K562 (cell line): ENCODE data around the gene MARCHF5.

Experiments used
- BHLHE40 ChIP-seq: IDR thresholded peaks from 2 replicates; pipeline ENCODE4 v1.6.1; 2011; ENCODE audit warnings: low read length, improper control_type of control experiment
- CTCF ChIP-seq, 3 experiments: IDR thresholded peaks in 2 of 3; conservative IDR thresholded peaks in 1 of 3; 2 replicates each; pipeline ENCODE4 v1.5.1; 2011 to 2012; ENCODE audit warnings: low read length in 3 of 3, mild to moderate bottlenecking in 3 of 3, control low read depth in 2 of 3, improper control_type of control experiment in 1 of 3, inconsistent platforms in 1 of 3, low read depth in 1 of 3, mixed read lengths in 1 of 3, moderate library complexity in 1 of 3; ENCODE audit not compliant: insufficient read depth in 2 of 3
- GABPB1 ChIP-seq: sonication (generic); formaldehyde crosslinking; IDR thresholded peaks from 2 replicates; pipeline ENCODE4 v1.8.0; 2022; ENCODE audit warnings: mild to moderate bottlenecking, missing genetic modification reagents
- POLR2A ChIP-seq: fragments of 450-650 bp; conservative IDR thresholded peaks from 2 replicates; pipeline ENCODE4 v1.6.1; 2016
- PYGO2 ChIP-seq: fragments of 450-650 bp; IDR thresholded peaks from 2 replicates; pipeline ENCODE4 v1.6.1; 2016; ENCODE audit warnings: mild to moderate bottlenecking, missing genetic modification characterization, moderate library complexity, missing compliant biosample characterization
- TAF9B ChIP-seq: fragments of 450-650 bp; IDR thresholded peaks from 2 replicates; pipeline ENCODE4 v1.6.1; 2018; ENCODE audit warnings: mild to moderate bottlenecking; ENCODE audit not compliant: partially characterized antibody
- TCF15 ChIP-seq: fragments of 250-450 bp; sonication (Bioruptor Pico); IDR thresholded peaks from 2 replicates; pipeline ENCODE4 v1.8.0; 2022; ENCODE audit warnings: moderate library complexity, mild to moderate bottlenecking, inconsistent platforms
- TCF7L2 ChIP-seq: fragments of 150-350 bp; IDR thresholded peaks from 2 replicates; pipeline ENCODE4 v1.6.1; 2016; ENCODE audit warnings: low read depth, mild to moderate bottlenecking, low read length, moderate library complexity
- THRA ChIP-seq: fragments of 450-650 bp; IDR thresholded peaks from 2 replicates; pipeline ENCODE4 v1.6.1; 2017; ENCODE audit warnings: mild to moderate bottlenecking, moderate library complexity
- USF2 ChIP-seq: sonication (generic); formaldehyde crosslinking; IDR thresholded peaks from 2 replicates; pipeline ENCODE4 v1.5.0; 2020; ENCODE audit warnings: missing genetic modification reagents
- ZNF584 ChIP-seq: fragments of 200-800 bp; sonication (Bioruptor generic); IDR thresholded peaks from 2 replicates; pipeline ENCODE4 v1.6.1; 2016; ENCODE audit warnings: low read depth, mild to moderate bottlenecking, missing genetic modification characterization, missing compliant biosample characterization

GRCh38 chr10:92356041-92356440, 65.1 kb downstream of the MARCHF5 start:
- TF ChIP-seq POLR2A, result no peak
- TF ChIP-seq GABPB1 (CRISPR knock-in tag), result no peak
- TF ChIP-seq THRA, result no peak
- no peak for TF ChIP-seq PYGO2 (tag)
- TF ChIP-seq CTCF (IDR thresholded peaks at IDR 0.05 in 2 of 3, conservative IDR thresholded peaks at IDR 0.05 in 1 of 3; ENCODE audit: insufficient read depth in 2 of 3, low read depth in 1 of 3, low read length in 3 of 3), result no peak
- TF ChIP-seq BHLHE40, result no peak
- TF ChIP-seq USF2 (CRISPR knock-in tag), result no peak
- TF ChIP-seq TCF15 (CRISPR knock-in tag), result no peak
- TF ChIP-seq TCF7L2, result no peak
- no peak for TF ChIP-seq ZNF584 (CRISPR knock-in tag)
- TF ChIP-seq TAF9B, result no peak
